Esophagus squamous epithelium (tissue), 4 donors: ENCODE measurements around the gene LRRIQ3.

ENCODE experiments used
- CTCF ChIP-seq, 6 experiments: fragments of 450-650 bp in 4 of 6; fragments of 200-600 bp in 2 of 6; sonication (generic) in 2 of 6; IDR thresholded peaks; one replicate each; pipeline ENCODE4 v1.5.1; 2016 to 2019; ENCODE audit warnings: antibody characterized with exemption in 6 of 6, mild to moderate bottlenecking in 4 of 6, moderate library complexity in 4 of 6
- POLR2A ChIP-seq, 4 donors: fragments of 450-650 bp; IDR thresholded peaks; one replicate each; pipeline ENCODE4 v1.6.1; 2017; ENCODE audit warnings: antibody characterized with exemption in 4 of 4, mild to moderate bottlenecking in 4 of 4, moderate library complexity in 3 of 4

GRCh38 chr1:74012583-74012982 is 185.4 kb downstream of the LRRIQ3 start:
- TF ChIP-seq CTCF (IDR thresholded peaks at IDR 0.05) (no peak), POLR2A (IDR thresholded peaks at IDR 0.05) (no peak)
